WTC11 (cell line): Measurements from ENCODE around the gene SH3BGRL3. TPM values are rescaled to one million over a fixed set of nuclear protein-coding genes. Genes with fewer than 3 reads are reported as not detected.

Source experiments
- ATAC-seq: fragments of 200-7000 bp; cut with Tn5 transposase; 2 replicates; pipeline ENCODE4 v1.10.0; 2021; ENCODE audit warnings: mild to moderate bottlenecking, moderate library complexity
- CTCF ChIA-PET: fragments of 300-600 bp; sonication (Branson Sonifier 250); formaldehyde crosslinking; loops from one replicate; lab custom pipeline; 2021; ENCODE audit warnings: antibody characterized with exemption; lab: Charles Lee
- POLR2A ChIA-PET: fragments of 350-600 bp; sonication (Branson Sonifier 250); formaldehyde crosslinking; loops from one replicate; lab custom pipeline; 2021; ENCODE audit warnings: antibody characterized with exemption; lab: Charles Lee
- DNase-seq: peaks from one replicate; pipeline ENCODE4 v3.0.0; 2021; ENCODE audit warnings: low spot score
- H3K27ac Mint-ChIP-seq: 2 replicates; pipeline ENCODE4 v1.8.0; 2021; ENCODE audit warnings: mixed read lengths
- H3K27me3 Mint-ChIP-seq: 2 replicates; pipeline ENCODE4 v1.8.0; 2021; ENCODE audit warnings: low read depth, mild to moderate bottlenecking, moderate library complexity, mixed read lengths
- H3K36me3 Mint-ChIP-seq: 2 replicates; pipeline ENCODE4 v1.8.0; 2021; ENCODE audit warnings: mixed read lengths
- H3K4me1 Mint-ChIP-seq: 2 replicates; pipeline ENCODE4 v1.8.0; 2022; ENCODE audit warnings: mixed read lengths
- H3K4me3 Mint-ChIP-seq: 2 replicates; pipeline ENCODE4 v1.8.0; 2021; ENCODE audit warnings: mild to moderate bottlenecking, moderate library complexity, mixed read lengths
- H3K9me3 Mint-ChIP-seq: 2 replicates; pipeline ENCODE4 v1.8.0; 2021; ENCODE audit warnings: mixed read lengths
- ATF3 ChIP-seq: sonication (generic); formaldehyde crosslinking; conservative IDR thresholded peaks from 2 replicates; pipeline ENCODE4 v1.8.1; 2022; ENCODE audit warnings: mild to moderate bottlenecking, missing genetic modification reagents
- ATF6 ChIP-seq: sonication (generic); formaldehyde crosslinking; IDR thresholded peaks from 2 replicates; pipeline ENCODE4 v1.8.1; 2023; ENCODE audit warnings: mild to moderate bottlenecking, missing genetic modification reagents
- CREM ChIP-seq: sonication (generic); formaldehyde crosslinking; IDR thresholded peaks from 2 replicates; pipeline ENCODE4 v1.8.1; 2022; ENCODE audit warnings: mild to moderate bottlenecking, missing genetic modification reagents, moderate library complexity
- E2F4 ChIP-seq: sonication (generic); formaldehyde crosslinking; IDR thresholded peaks from 2 replicates; pipeline ENCODE4 v1.8.1; 2022; ENCODE audit warnings: low read depth, mild to moderate bottlenecking, moderate library complexity, missing genetic modification reagents, borderline replicate concordance
- E2F5 ChIP-seq: sonication (generic); formaldehyde crosslinking; IDR thresholded peaks from 2 replicates; pipeline ENCODE4 v1.8.1; 2022; ENCODE audit warnings: mild to moderate bottlenecking, moderate library complexity, missing genetic modification reagents
- ELF4 ChIP-seq: sonication (generic); formaldehyde crosslinking; IDR thresholded peaks from 2 replicates; pipeline ENCODE4 v1.8.1; 2022; ENCODE audit warnings: low read depth, mild to moderate bottlenecking, moderate library complexity, missing genetic modification reagents
- FOXJ3 ChIP-seq: sonication (generic); formaldehyde crosslinking; IDR thresholded peaks from 2 replicates; pipeline ENCODE4 v1.9.0; 2021; ENCODE audit warnings: missing genetic modification reagents, mild to moderate bottlenecking, borderline replicate concordance
- FOXP1 ChIP-seq: sonication (generic); formaldehyde crosslinking; IDR thresholded peaks from 2 replicates; pipeline ENCODE4 v1.8.0; 2022; ENCODE audit warnings: missing genetic modification reagents, mild to moderate bottlenecking, moderate library complexity, borderline replicate concordance
- GRHL2 ChIP-seq: fragments of 250-450 bp; sonication (Bioruptor Pico); IDR thresholded peaks from 2 replicates; pipeline ENCODE4 v1.8.0; 2022; ENCODE audit warnings: mild to moderate bottlenecking, moderate library complexity; ENCODE audit not compliant: insufficient replicate concordance, severe bottlenecking
- IRF1 ChIP-seq: sonication (generic); formaldehyde crosslinking; IDR thresholded peaks from 2 replicates; pipeline ENCODE4 v1.8.0; 2023; ENCODE audit warnings: missing genetic modification reagents
- IRF2 ChIP-seq: sonication (generic); formaldehyde crosslinking; IDR thresholded peaks from 2 replicates; pipeline ENCODE4 v1.8.0; 2022; ENCODE audit warnings: low read depth, missing genetic modification reagents, borderline replicate concordance
- KAT7 ChIP-seq: sonication (generic); formaldehyde crosslinking; IDR thresholded peaks from 2 replicates; pipeline ENCODE4 v1.8.1; 2023; ENCODE audit warnings: missing genetic modification reagents, mild to moderate bottlenecking, borderline replicate concordance
- MAX ChIP-seq: sonication (generic); formaldehyde crosslinking; IDR thresholded peaks from 2 replicates; pipeline ENCODE4 v1.8.0; 2022; ENCODE audit warnings: mild to moderate bottlenecking, missing genetic modification reagents
- MLX ChIP-seq: sonication (generic); formaldehyde crosslinking; IDR thresholded peaks from 2 replicates; pipeline ENCODE4 v1.8.1; 2023; ENCODE audit warnings: mild to moderate bottlenecking, missing genetic modification reagents, moderate library complexity
- MXD4 ChIP-seq: fragments of 250-450 bp; sonication (Bioruptor Pico); IDR thresholded peaks from 2 replicates; pipeline ENCODE4 v1.8.0; 2021; ENCODE audit warnings: mild to moderate bottlenecking, moderate library complexity, borderline replicate concordance
- NR2C2 ChIP-seq: sonication (generic); formaldehyde crosslinking; IDR thresholded peaks from 2 replicates; pipeline ENCODE4 v1.8.0; 2022; ENCODE audit warnings: mild to moderate bottlenecking, missing genetic modification reagents
- NR3C1 ChIP-seq: sonication (generic); formaldehyde crosslinking; conservative IDR thresholded peaks from 2 replicates; pipeline ENCODE4 v1.8.1; 2023; ENCODE audit warnings: low read depth, mild to moderate bottlenecking, missing genetic modification reagents
- PRDM15 ChIP-seq: sonication (generic); formaldehyde crosslinking; IDR thresholded peaks from 2 replicates; pipeline ENCODE4 v1.8.0; 2022; ENCODE audit warnings: missing genetic modification reagents
- SMAD3 ChIP-seq: sonication (generic); formaldehyde crosslinking; IDR thresholded peaks from 2 replicates; pipeline ENCODE4 v1.8.0; 2022; ENCODE audit warnings: missing genetic modification reagents, mild to moderate bottlenecking, borderline replicate concordance
- ZBTB21 ChIP-seq: sonication (generic); formaldehyde crosslinking; IDR thresholded peaks from 2 replicates; pipeline ENCODE4 v1.8.1; 2023; ENCODE audit warnings: mild to moderate bottlenecking, missing genetic modification reagents, borderline replicate concordance
- ZMAT4 ChIP-seq: fragments of 250-450 bp; sonication (Bioruptor Pico); IDR thresholded peaks from 2 replicates; pipeline ENCODE4 v1.9.0; 2021; ENCODE audit warnings: mild to moderate bottlenecking
- ZNF232 ChIP-seq: sonication (generic); formaldehyde crosslinking; IDR thresholded peaks from 2 replicates; pipeline ENCODE4 v1.8.0; 2022; ENCODE audit warnings: mild to moderate bottlenecking, missing genetic modification reagents
- ZNF396 ChIP-seq: fragments of 250-450 bp; sonication (Bioruptor Pico); IDR thresholded peaks from 2 replicates; pipeline ENCODE4 v1.8.0; 2021; ENCODE audit warnings: mild to moderate bottlenecking, moderate library complexity, borderline replicate concordance
- ZNF423 ChIP-seq: fragments of 250-450 bp; sonication (Bioruptor Pico); IDR thresholded peaks from 2 replicates; pipeline ENCODE4 v2.1.2; 2022; ENCODE audit warnings: mild to moderate bottlenecking, moderate library complexity
- ZNF671 ChIP-seq: fragments of 250-450 bp; sonication (Bioruptor Pico); IDR thresholded peaks from 2 replicates; pipeline ENCODE4 v1.8.0; 2021; ENCODE audit warnings: mild to moderate bottlenecking
- total RNA-seq: library from RNA; stranded (reverse); gene quantifications from 3 replicates; pipeline ENCODE4 v1.2.3, GENCODE V29; 2021

Gene SH3BGRL3
- total RNA-seq, 1 experiment from 2014 or later: 70.8 TPM

- ChIA-PET POLR2A (no interaction called here), CTCF (no interaction called here)
- Mint-ChIP-seq H3K4me1 (no peaks in the 10 kb centered on the region), H3K27me3 (no peaks in the 10 kb centered on the region), H3K36me3 (peaks cover 85% of the 10 kb centered on the region), H3K9me3 (peaks cover 14% of the 10 kb centered on the region), H3K4me3 (no peak overlapping the region), H3K27ac (no peak overlapping the region)
- ATAC-seq (no peak), DNase-seq (no peak)
- TF ChIP-seq IRF1 (CRISPR knock-in tag): no peak
- no peak for TF ChIP-seq KAT7
- TF ChIP-seq ZNF396 (CRISPR knock-in tag): no peak
- TF ChIP-seq FOXJ3: no peak
- TF ChIP-seq IRF2: no peak
- no peak for TF ChIP-seq ELF4
- no peak for TF ChIP-seq FOXP1 (CRISPR knock-in tag)
- no peak for TF ChIP-seq ZMAT4 (CRISPR knock-in tag)
- TF ChIP-seq ZNF232 (CRISPR knock-in tag): no peak
- no peak for TF ChIP-seq ATF6 (CRISPR knock-in tag)
- no peak for TF ChIP-seq ATF3 (CRISPR knock-in tag)
- no peak for TF ChIP-seq E2F5 (CRISPR knock-in tag)
- no peak for TF ChIP-seq NR2C2
- no peak for TF ChIP-seq ZNF423 (CRISPR knock-in tag)
- TF ChIP-seq CREM (CRISPR knock-in tag): no peak
- TF ChIP-seq GRHL2: no peak
Observed at GRCh38 chr1:26268290-26269197, 11.3 kb upstream of the SH3BGRL3 start.

GRCh38 chr1:26269198-26269550 lies 10.7 kb upstream of the SH3BGRL3 start:
- DNase-seq (no peak), ATAC-seq (no peak)
- ChIA-PET POLR2A (no interaction called here), CTCF (interaction anchor here (0.6 kb wide), 1 partner anchor 298 kb away, joined by 4 read pairs; no protein-coding TSS in a partner anchor)
- Mint-ChIP-seq H3K4me1 (0 out of 2 replicates have a peak, but pooled peaks cover under 1% of the 10 kb centered on the region), H3K36me3 (peaks cover 82% of the 10 kb centered on the region), H3K4me3 (no peak overlapping the region), H3K27me3 (no peaks in the 10 kb centered on the region), H3K9me3 (peaks cover 14% of the 10 kb centered on the region), H3K27ac (no peak overlapping the region)
- TF ChIP-seq MLX (CRISPR knock-in tag): no peak
- no peak for TF ChIP-seq ZBTB21 (CRISPR knock-in tag)
- no peak for TF ChIP-seq NR3C1 (CRISPR knock-in tag)
- no peak for TF ChIP-seq ZNF671
- no peak for TF ChIP-seq SMAD3 (CRISPR knock-in tag)
- TF ChIP-seq MXD4: no peak
- TF ChIP-seq FOXJ3: no peak
- TF ChIP-seq E2F4 (CRISPR knock-in tag): no peak
- TF ChIP-seq MAX: no peak
- no peak for TF ChIP-seq PRDM15
